ENCODE measurements around the gene THTPA.

- no peak for TF ChIP-seq CTCF (IDR thresholded peaks at IDR 0.05; ENCODE audit: insufficient read depth, low read length)
- TF ChIP-seq, protein P1, sequence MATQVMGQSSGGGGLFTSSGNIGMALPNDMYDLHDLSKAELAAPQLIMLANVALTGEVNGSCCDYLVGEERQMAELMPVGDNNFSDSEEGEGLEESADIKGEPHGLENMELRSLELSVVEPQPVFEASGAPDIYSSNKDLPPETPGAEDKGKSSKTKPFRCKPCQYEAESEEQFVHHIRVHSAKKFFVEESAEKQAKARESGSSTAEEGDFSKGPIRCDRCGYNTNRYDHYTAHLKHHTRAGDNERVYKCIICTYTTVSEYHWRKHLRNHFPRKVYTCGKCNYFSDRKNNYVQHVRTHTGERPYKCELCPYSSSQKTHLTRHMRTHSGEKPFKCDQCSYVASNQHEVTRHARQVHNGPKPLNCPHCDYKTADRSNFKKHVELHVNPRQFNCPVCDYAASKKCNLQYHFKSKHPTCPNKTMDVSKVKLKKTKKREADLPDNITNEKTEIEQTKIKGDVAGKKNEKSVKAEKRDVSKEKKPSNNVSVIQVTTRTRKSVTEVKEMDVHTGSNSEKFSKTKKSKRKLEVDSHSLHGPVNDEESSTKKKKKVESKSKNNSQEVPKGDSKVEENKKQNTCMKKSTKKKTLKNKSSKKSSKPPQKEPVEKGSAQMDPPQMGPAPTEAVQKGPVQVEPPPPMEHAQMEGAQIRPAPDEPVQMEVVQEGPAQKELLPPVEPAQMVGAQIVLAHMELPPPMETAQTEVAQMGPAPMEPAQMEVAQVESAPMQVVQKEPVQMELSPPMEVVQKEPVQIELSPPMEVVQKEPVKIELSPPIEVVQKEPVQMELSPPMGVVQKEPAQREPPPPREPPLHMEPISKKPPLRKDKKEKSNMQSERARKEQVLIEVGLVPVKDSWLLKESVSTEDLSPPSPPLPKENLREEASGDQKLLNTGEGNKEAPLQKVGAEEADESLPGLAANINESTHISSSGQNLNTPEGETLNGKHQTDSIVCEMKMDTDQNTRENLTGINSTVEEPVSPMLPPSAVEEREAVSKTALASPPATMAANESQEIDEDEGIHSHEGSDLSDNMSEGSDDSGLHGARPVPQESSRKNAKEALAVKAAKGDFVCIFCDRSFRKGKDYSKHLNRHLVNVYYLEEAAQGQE (IDR thresholded peaks at IDR 0.05; ENCODE audit: insufficient replicate concordance, low read depth), result no peak
- TF ChIP-seq POLR2AphosphoS5 (IDR thresholded peaks at IDR 0.05; ENCODE audit: low read depth), result peak; percentile 63
Measured at GRCh38 chr14:23555882-23556699, at the start of gene THTPA.
